K562 (cell line): ENCODE measurements around the gene TDG. TPM values are rescaled to one million over a fixed set of nuclear protein-coding genes. Genes with fewer than 3 reads are reported as not detected.

ENCODE experiments used
- ATAC-seq: fragments of 200-7000 bp; cut with Tn5 transposase; 3 replicates; pipeline ENCODE4 v1.9.1; 2020; ENCODE audit warnings: moderate library complexity
- BruUV-seq: library from RNA; stranded (reverse); fragments of 400-500 nt; replicated peaks from 2 replicates; lab custom pipeline; 2021; lab: Mats Ljungman, UMichigan
- CTCF ChIA-PET: fragments of 300-600 bp; formaldehyde crosslinking; extraction: SDS; loops from one replicate; lab custom pipeline; 2021; ENCODE audit warnings: low intra/inter-chr PET ratio; lab: Yijun Ruan, JAX
- POLR2A ChIA-PET: fragments of 300-600, 350-650 bp; sonication (Branson Sonifier 250); formaldehyde crosslinking; extraction: SDS; loops from one replicate; lab custom pipeline; 2021; ENCODE audit warnings: antibody characterized with exemption, inconsistent platforms; lab: Yijun Ruan, JAX
- DNase-seq, 4 experiments: peaks; one replicate each; pipeline versions ENCODE4 v3.0.0 to v3.0.0-alpha.2; 2011 to 2018; ENCODE audit warnings: low spot score in 3 of 4, mixed read lengths in 3 of 4; ENCODE audit errors: extremely low read depth in 1 of 4
- FAIRE-seq: peaks from 2 replicates; lab custom pipeline; 2011; peaks lifted over from hg19 to GRCh38; lab: Jason Lieb, UNC
- H2AFZ ChIP-seq: 2 replicates; pipeline ENCODE4 v1.6.0; 2011; ENCODE audit warnings: low read depth, low read length, control low read depth, inconsistent platforms
- H3K27ac ChIP-seq: fragments of 200-600 bp; 3 replicates; pipeline ENCODE4 v1.8.0; 2011; ENCODE audit warnings: low read depth, mild to moderate bottlenecking, control low read depth, inconsistent platforms, low read length, moderate library complexity, mixed read lengths; ENCODE audit errors: extremely low read depth
- H3K27me3 ChIP-seq, 2 experiments: fragments of 300-600 bp in 1 of 2; 2 replicates in 1 of 2; 3 replicates in 1 of 2; pipeline versions ENCODE4 v1.6.0 to v1.8.0; 2011; ENCODE audit warnings: inconsistent platforms in 2 of 2, low read length in 2 of 2, mild to moderate bottlenecking in 1 of 2, mixed read lengths in 1 of 2, moderate library complexity in 1 of 2; ENCODE audit not compliant: control insufficient read depth in 2 of 2, insufficient read depth in 2 of 2
- H3K36me3 ChIP-seq: fragments of 300-600 bp; 3 replicates; pipeline ENCODE4 v1.8.0; 2011; ENCODE audit warnings: mild to moderate bottlenecking, low read length, inconsistent platforms; ENCODE audit not compliant: control insufficient read depth, insufficient read depth
- H3K4me1 ChIP-seq, 2 experiments: fragments of 200-600 bp in 1 of 2; replicated peaks in 1 of 2; 2 replicates in 1 of 2; 3 replicates in 1 of 2; pipeline versions ENCODE4 v1.5.1 to v1.8.0; 2011; ENCODE audit warnings: inconsistent platforms in 2 of 2, low read length in 2 of 2, mild to moderate bottlenecking in 1 of 2, mixed read lengths in 1 of 2, moderate library complexity in 1 of 2; ENCODE audit not compliant: control insufficient read depth in 2 of 2, insufficient read depth in 2 of 2
- H3K4me2 ChIP-seq: 2 replicates; pipeline ENCODE4 v1.6.1; 2011; ENCODE audit warnings: low read length, control low read depth, inconsistent platforms, mixed read lengths; ENCODE audit not compliant: insufficient read depth
- H3K4me3 ChIP-seq: fragments of 200-600 bp; sonication (generic), shearing (Covaris generic); 2 replicates; pipeline ENCODE4 v1.5.1; 2016; ENCODE audit warnings: control low read depth, inconsistent platforms
- H3K79me2 ChIP-seq: fragments of 200-600 bp; 3 replicates; pipeline ENCODE4 v1.8.0; 2011; ENCODE audit warnings: low read length, inconsistent platforms; ENCODE audit not compliant: control insufficient read depth, insufficient read depth
- H3K9ac ChIP-seq, 2 experiments: 2 replicates each; pipeline versions ENCODE4 v1.6.0 to v1.6.1; 2011; ENCODE audit warnings: low read depth in 2 of 2, low read length in 2 of 2, control low read depth in 1 of 2, inconsistent platforms in 1 of 2, mild to moderate bottlenecking in 1 of 2, mixed read lengths in 1 of 2; ENCODE audit not compliant: insufficient read depth in 1 of 2
- H3K9me1 ChIP-seq: one replicate; pipeline ENCODE4 v1.6.0; 2011; ENCODE audit warnings: inconsistent platforms, mild to moderate bottlenecking, low read length, moderate library complexity; ENCODE audit not compliant: control insufficient read depth, insufficient read depth
- H3K9me3 ChIP-seq: replicated peaks from 2 replicates; pipeline ENCODE4 v1.5.1; 2011; ENCODE audit warnings: low read depth, low read length, inconsistent platforms; ENCODE audit not compliant: control insufficient read depth, insufficient read depth
- H4K20me1 ChIP-seq: replicated peaks from 2 replicates; pipeline ENCODE4 v1.6.1; 2011; ENCODE audit warnings: low read length, inconsistent platforms, mixed read lengths; ENCODE audit not compliant: control insufficient read depth, insufficient read depth
- ARID1B ChIP-seq: fragments of 450-650 bp; IDR thresholded peaks from 2 replicates; pipeline ENCODE4 v1.6.1; 2016; ENCODE audit warnings: antibody characterized with exemption, mild to moderate bottlenecking, inconsistent platforms
- CEBPG ChIP-seq, 3 experiments: fragments of 200-800 bp in 1 of 3; sonication (Bioruptor generic) in 1 of 3; sonication (generic) in 1 of 3; formaldehyde crosslinking in 1 of 3; IDR thresholded peaks in 2 of 3; conservative IDR thresholded peaks in 1 of 3; 2 replicates each; pipeline versions ENCODE4 v1.6.1 to v1.8.0; 2016 to 2022; ENCODE audit warnings: missing compliant biosample characterization in 2 of 3, missing genetic modification characterization in 2 of 3, mild to moderate bottlenecking in 1 of 3, missing genetic modification reagents in 1 of 3
- GTF2E2 ChIP-seq: fragments of 200-800 bp; sonication (Bioruptor generic); IDR thresholded peaks from 2 replicates; pipeline ENCODE4 v1.6.1; 2016; ENCODE audit warnings: missing genetic modification characterization, missing compliant biosample characterization
- JUND ChIP-seq, 2 experiments: IDR thresholded peaks; 2 replicates in 1 of 2; 3 replicates in 1 of 2; pipeline ENCODE4 v1.6.1; 2011; ENCODE audit warnings: borderline replicate concordance in 2 of 2, low read depth in 2 of 2, low read length in 2 of 2, improper control_type of control experiment in 1 of 2, missing biosample characterization in 1 of 2, missing genetic modification characterization in 1 of 2, missing genetic modification reagents in 1 of 2
- KDM1A ChIP-seq, 2 experiments: fragments of 450-650 bp; IDR thresholded peaks; 2 replicates each; pipeline ENCODE4 v1.6.1; 2016; ENCODE audit warnings: mild to moderate bottlenecking in 2 of 2
- NR2C2 ChIP-seq, 2 experiments: fragments of 200-800 bp in 1 of 2; sonication (Bioruptor generic) in 1 of 2; sonication (generic) in 1 of 2; formaldehyde crosslinking in 1 of 2; IDR thresholded peaks; 2 replicates each; pipeline versions ENCODE4 v1.6.1 to v1.8.0; 2016 to 2022; ENCODE audit warnings: mild to moderate bottlenecking in 1 of 2, missing compliant biosample characterization in 1 of 2, missing genetic modification characterization in 1 of 2, missing genetic modification reagents in 1 of 2
- SMAD2 ChIP-seq: fragments of 150-350 bp; IDR thresholded peaks from 2 replicates; pipeline ENCODE4 v1.6.1; 2014; ENCODE audit warnings: low read depth, mild to moderate bottlenecking, low read length
- ZBTB33 ChIP-seq: sonication (generic); formaldehyde crosslinking; IDR thresholded peaks from 2 replicates; pipeline ENCODE4 v1.8.1; 2023; ENCODE audit warnings: mild to moderate bottlenecking, missing genetic modification reagents
- ZFP1 ChIP-seq: fragments of 450-650 bp; formaldehyde crosslinking; IDR thresholded peaks from 2 replicates; pipeline ENCODE4 v1.4.0; 2020; ENCODE audit warnings: mild to moderate bottlenecking, mixed read lengths
- WGBS: fragments of 100-300 bp; shearing (Covaris generic); methylation state at CpG from one replicate; pipeline ENCODE4 v1.1.6; 2016; ENCODE audit warnings: low coverage, mixed read lengths; ENCODE audit not compliant: insufficient coverage; ENCODE audit errors: missing lambda C conversion rate; 5-methylcytosine and 5-hydroxymethylcytosine counted together
- in situ Hi-C: fragments of 300-500 bp; cut with MboI; formaldehyde crosslinking; loops from 4 replicates; pipeline ENCODE4 v1.15.0; 2018; ENCODE audit warnings: inconsistent platforms, mixed read lengths
- intact Hi-C: fragments of 100-400 bp; cut with micrococcal nuclease; formaldehyde crosslinking; loops from 2 replicates; pipeline ENCODE4 v1.14.2; 2022
- polyA plus RNA-seq, 8 experiments: library from polyadenylated mRNA; depleted of rRNA in 4 of 8; stranded (reverse) in 5 of 8; unstranded in 3 of 8; fragments of >200 nt; fragmentation: Nextera tagmentation in 2 of 8; fragmentation: Illumina TruSeq in 1 of 8; extraction: Ambion mirVana in 2 of 8; extraction: Trizol in 1 of 8; gene quantifications; 2 replicates each; pipeline versions ENCODE4 v1.2.1 to v1.2.3, GENCODE V29; 2011 to 2014; ENCODE audit warnings: inconsistent platforms in 1 of 8, missing spikeins in 1 of 8
- total RNA-seq, 7 experiments: library from RNA; depleted of rRNA in 6 of 7; stranded (reverse); fragments of >200 nt in 6 of 7; fragmentation: Illumina TruSeq in 2 of 7; extraction: Trizol in 2 of 7; gene quantifications; 2 replicates each; pipeline versions ENCODE4 v1.2.1 to v1.2.3, GENCODE V29; 2011 to 2021; ENCODE audit warnings: low replicate concordance in 1 of 7
- TF ChIP-seq, protein P1 (sequence below): fragments of 450-650 bp; formaldehyde crosslinking; IDR thresholded peaks from 2 replicates; pipeline ENCODE4 v1.4.0; 2022; ENCODE audit warnings: mild to moderate bottlenecking, moderate library complexity
- TF ChIP-seq, protein P2 (sequence below): fragments of 450-650 bp; IDR thresholded peaks from 2 replicates; pipeline ENCODE4 v1.6.1; 2016
- TF ChIP-seq, protein P3 (sequence below): IDR thresholded peaks from 2 replicates; pipeline ENCODE4 v1.6.1; 2016; ENCODE audit warnings: missing genetic modification characterization, missing compliant biosample characterization

Gene TDG
- total and polyA plus RNA-seq, 9 of the 15 experiments (the other 6 are each of a cell fraction or from before 2014, with no cell fraction given), result 37.6 to 77.2 (median 64.0) TPM

DNA sequence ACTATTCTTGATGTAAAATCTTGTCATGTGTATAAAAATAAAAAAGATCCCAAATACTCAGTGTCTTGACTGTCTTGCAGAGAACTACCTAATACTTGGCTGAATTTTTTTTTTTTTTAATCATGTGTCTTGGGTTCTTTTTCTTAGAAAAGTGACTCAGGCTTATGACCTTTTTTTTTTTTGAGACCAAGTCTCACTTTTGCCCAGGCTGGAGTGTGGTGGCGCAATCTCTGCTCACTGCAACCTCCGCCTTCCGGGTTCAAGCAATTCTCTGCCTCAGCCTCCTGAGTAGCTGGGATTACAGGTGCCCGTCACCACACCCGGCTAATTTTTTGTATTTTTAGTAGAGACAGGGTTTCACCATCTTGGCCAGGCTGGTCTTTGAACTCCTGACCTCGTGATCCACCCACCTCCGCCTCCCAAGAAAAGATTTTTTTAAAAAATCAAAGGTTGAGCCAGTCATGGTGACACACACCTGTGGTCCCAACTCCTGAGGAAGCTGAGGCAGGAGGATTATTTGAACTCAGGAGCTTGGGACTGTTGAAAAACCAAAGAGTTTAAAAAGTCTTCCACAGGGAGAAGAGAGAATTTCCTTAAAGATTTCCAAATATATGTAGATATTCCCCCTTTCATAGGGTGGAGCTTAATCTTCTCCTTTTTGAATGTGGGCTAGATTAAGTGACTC lies 17.7 kb upstream of the TDG start:
- Histone ChIP-seq H3K4me2 (no peak overlapping the region), H4K20me1 (no peaks in the 10 kb centered on the region), H3K27ac (peak overlapping the region; percentile 20; the same call in 1 of the 3 replicates), H3K9me3 (no peaks in the 10 kb centered on the region), H3K4me3 (no peak overlapping the region), H3K9me1 (no peaks in the 10 kb centered on the region), H3K9ac (no peak overlapping the region), H3K79me2 (peaks cover 2% of the 10 kb centered on the region; the same call in 1 of the 3 replicates), H3K36me3 (peaks cover 100% of the 10 kb centered on the region), H3K27me3 (no peaks in the 10 kb centered on the region), H3K4me1 (0 out of 5 replicates have a peak, but pooled peaks cover 0 to 2% of the 10 kb centered on the region in 2 experiments), H2AFZ (no peak overlapping the region)
- POLR2A ChIA-PET, result interaction anchor here (0.7 to 2.7 kb wide), 6 partner anchors 8 to 18 kb away, joined by 3 to 18 read pairs (median 7); partner anchors contain the start of gene HSP90B1
- CTCF ChIA-PET, result no interaction called here
- peak; percentile 12 for ATAC-seq
- no TSS peak for BruUV-seq
- intact Hi-C loops (no loop called here), in situ Hi-C loops (no loop called here)
- DNase-seq, result no peak
- no peak for FAIRE-seq
- 82% methylated on average over 6 of the region's 7 CpGs for WGBS
- TF ChIP-seq ZBTB33 (CRISPR knock-in tag) (peak; percentile 80), ARID1B (peak; percentile 56), CEBPG (CRISPR knock-in tag; IDR thresholded peaks at IDR 0.05) (peak; percentile 37; the same call in 1 of the 2 replicates), CEBPG (tag; conservative IDR thresholded peaks at IDR 0.05 in 1 of 2, IDR thresholded peaks at IDR 0.05 in 1 of 2) (peak; percentile 62 to 72), SMAD2 (no peak), KDM1A (IDR thresholded peaks at IDR 0.05) (peak in 1 of 2 experiments; percentile 61; a peak in 1 of 4 replicates), ZFP1 (CRISPR knock-in tag) (no peak), NR2C2 (CRISPR knock-in tag; IDR thresholded peaks at IDR 0.05) (no peak), NR2C2 (tag; IDR thresholded peaks at IDR 0.05) (peak; percentile 54), JUND (IDR thresholded peaks at IDR 0.05; ENCODE audit: borderline replicate concordance, low read depth, low read length) (peak; percentile 40; the same call in 1 of the 2 replicates), JUND (tag; IDR thresholded peaks at IDR 0.05; ENCODE audit: borderline replicate concordance, low read depth, low read length) (peak; percentile 28; the same call in 2 of the 3 replicates), GTF2E2 (tag) (no peak)
- TF ChIP-seq, protein P1, sequence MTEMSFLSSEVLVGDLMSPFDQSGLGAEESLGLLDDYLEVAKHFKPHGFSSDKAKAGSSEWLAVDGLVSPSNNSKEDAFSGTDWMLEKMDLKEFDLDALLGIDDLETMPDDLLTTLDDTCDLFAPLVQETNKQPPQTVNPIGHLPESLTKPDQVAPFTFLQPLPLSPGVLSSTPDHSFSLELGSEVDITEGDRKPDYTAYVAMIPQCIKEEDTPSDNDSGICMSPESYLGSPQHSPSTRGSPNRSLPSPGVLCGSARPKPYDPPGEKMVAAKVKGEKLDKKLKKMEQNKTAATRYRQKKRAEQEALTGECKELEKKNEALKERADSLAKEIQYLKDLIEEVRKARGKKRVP, result no peak
- TF ChIP-seq, protein P2, sequence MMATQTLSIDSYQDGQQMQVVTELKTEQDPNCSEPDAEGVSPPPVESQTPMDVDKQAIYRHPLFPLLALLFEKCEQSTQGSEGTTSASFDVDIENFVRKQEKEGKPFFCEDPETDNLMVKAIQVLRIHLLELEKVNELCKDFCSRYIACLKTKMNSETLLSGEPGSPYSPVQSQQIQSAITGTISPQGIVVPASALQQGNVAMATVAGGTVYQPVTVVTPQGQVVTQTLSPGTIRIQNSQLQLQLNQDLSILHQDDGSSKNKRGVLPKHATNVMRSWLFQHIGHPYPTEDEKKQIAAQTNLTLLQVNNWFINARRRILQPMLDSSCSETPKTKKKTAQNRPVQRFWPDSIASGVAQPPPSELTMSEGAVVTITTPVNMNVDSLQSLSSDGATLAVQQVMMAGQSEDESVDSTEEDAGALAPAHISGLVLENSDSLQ, result no peak
- TF ChIP-seq, protein P3, sequence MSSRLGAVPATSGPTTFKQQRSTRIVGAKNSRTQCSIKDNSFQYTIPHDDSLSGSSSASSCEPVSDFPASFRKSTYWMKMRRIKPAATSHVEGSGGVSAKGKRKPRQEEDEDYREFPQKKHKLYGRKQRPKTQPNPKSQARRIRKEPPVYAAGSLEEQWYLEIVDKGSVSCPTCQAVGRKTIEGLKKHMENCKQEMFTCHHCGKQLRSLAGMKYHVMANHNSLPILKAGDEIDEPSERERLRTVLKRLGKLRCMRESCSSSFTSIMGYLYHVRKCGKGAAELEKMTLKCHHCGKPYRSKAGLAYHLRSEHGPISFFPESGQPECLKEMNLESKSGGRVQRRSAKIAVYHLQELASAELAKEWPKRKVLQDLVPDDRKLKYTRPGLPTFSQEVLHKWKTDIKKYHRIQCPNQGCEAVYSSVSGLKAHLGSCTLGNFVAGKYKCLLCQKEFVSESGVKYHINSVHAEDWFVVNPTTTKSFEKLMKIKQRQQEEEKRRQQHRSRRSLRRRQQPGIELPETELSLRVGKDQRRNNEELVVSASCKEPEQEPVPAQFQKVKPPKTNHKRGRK (tag), result no peak
